Measurements from ENCODE around the gene SPTBN4. TPM values are rescaled to one million over a fixed set of nuclear protein-coding genes. Genes with fewer than 3 reads are reported as not detected.

The SPTBN4 gene
- total and polyA plus RNA-seq, 10 of the 15 experiments (the other 5 are each of a cell fraction or from before 2014, with no cell fraction given), result 0.04 to 1.1 (median 0.34) TPM; not detected in 1

DNA sequence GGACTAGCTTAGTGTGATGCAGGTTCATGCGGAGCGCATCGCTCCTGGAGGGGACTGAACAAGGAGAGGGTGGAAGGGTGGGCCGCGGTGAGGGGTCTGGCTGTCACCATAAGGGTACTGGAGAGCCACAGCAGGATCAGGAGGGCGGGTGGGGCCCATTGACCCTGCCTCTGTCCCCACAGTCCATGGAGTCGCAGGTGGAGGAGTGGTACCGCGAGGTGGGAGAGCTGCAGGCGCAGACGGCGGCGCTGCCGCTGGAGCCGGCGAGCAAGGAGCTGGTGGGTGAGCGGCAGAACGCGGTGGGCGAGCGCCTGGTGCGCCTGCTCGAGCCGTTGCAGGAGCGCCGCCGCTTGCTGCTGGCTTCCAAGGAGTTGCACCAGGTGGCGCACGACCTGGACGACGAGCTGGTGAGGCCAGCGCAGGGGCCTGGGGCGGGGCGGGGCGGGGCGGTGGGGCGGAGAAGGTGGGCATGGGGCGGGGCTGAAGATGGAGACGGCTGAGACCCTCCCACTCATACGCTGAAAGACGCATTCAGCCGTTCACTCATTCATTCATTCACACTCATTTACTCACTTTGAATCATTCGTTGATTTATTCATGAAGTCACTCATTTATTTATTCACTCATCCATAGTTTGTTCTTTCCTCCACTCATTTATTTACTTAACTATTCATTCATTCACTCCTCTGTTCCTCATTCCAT lies 82.4 kb downstream of the SPTBN4 start:
- Histone ChIP-seq H3K36me3 (ENCODE audit: control insufficient read depth in 2 of 2, insufficient read depth in 2 of 2, low read length in 1 of 2) (no peaks in the 10 kb centered on the region), H3K4me2 (ENCODE audit: control insufficient read depth, insufficient read depth) (0 out of 2 replicates have a peak overlapping the region, but pooled peaks have one; percentile 17), H3K4me1 (ENCODE audit: control insufficient read depth, insufficient read depth, low read length) (no peaks in the 10 kb centered on the region), H3K27me3 (replicated peaks in 1 of 2; ENCODE audit: control insufficient read depth in 2 of 2, insufficient read depth in 2 of 2, low read length in 1 of 2) (peaks cover 0 to 3% of the 10 kb centered on the region in 2 experiments; a peak in 1 of 4 replicates), H3K9ac (ENCODE audit: control insufficient read depth, insufficient read depth, low read length) (no peak overlapping the region), H4K20me1 (ENCODE audit: control insufficient read depth, insufficient read depth) (no peaks in the 10 kb centered on the region), H3K27ac (ENCODE audit: control insufficient read depth, insufficient read depth) (no peak overlapping the region), H3K9me3 (replicated peaks; ENCODE audit: control insufficient read depth, insufficient read depth, low read length) (no peaks in the 10 kb centered on the region), H2AFZ (ENCODE audit: control insufficient read depth, low read depth, low read length) (no peak overlapping the region), H3K79me2 (ENCODE audit: control insufficient read depth, insufficient read depth, low read length) (no peaks in the 10 kb centered on the region), H3K4me3 (no peak overlapping the region)
- intact Hi-C loops (cut with micrococcal nuclease; ENCODE audit: unreplicated experiment), result loop anchor here (1.0 kb wide), 1 partner anchor 49 kb away; no protein-coding TSS in a partner anchor
- 6% methylated on average over 29 of the region's 43 CpGs for WGBS (ENCODE audit: insufficient coverage, insufficient replicate concordance, low lambda C conversion rate, missing lambda C conversion rate)
- CTCF ChIA-PET, result interaction anchor here (0.7 to 3.7 kb wide), 17 partner anchors 9 to 271 kb away, joined by 3 to 28 read pairs (median 4); partner anchors contain the start of gene BLVRB
- RAD21 ChIA-PET (ENCODE audit: unreplicated experiment), result interaction anchor here (0.7 to 2.0 kb wide), 5 partner anchors 46 to 244 kb away, joined by 3 to 11 read pairs (median 4); no protein-coding TSS in a partner anchor
- ATAC-seq, result peak; percentile 97
- POLR2A ChIA-PET, result no interaction called here
- DNase-seq (ENCODE audit: low read depth, low spot score), result no peak
- FAIRE-seq, result peak; percentile 56
- 0 out of 2 replicates have a peak, but pooled peaks have one; percentile 63 for TF ChIP-seq ZNF24 (IDR thresholded peaks at IDR 0.05)
- TF ChIP-seq CREB1 (IDR thresholded peaks at IDR 0.05; ENCODE audit: low read depth), result peak; percentile 41; the same call in 1 of the 2 replicates
- TF ChIP-seq, protein P1, sequence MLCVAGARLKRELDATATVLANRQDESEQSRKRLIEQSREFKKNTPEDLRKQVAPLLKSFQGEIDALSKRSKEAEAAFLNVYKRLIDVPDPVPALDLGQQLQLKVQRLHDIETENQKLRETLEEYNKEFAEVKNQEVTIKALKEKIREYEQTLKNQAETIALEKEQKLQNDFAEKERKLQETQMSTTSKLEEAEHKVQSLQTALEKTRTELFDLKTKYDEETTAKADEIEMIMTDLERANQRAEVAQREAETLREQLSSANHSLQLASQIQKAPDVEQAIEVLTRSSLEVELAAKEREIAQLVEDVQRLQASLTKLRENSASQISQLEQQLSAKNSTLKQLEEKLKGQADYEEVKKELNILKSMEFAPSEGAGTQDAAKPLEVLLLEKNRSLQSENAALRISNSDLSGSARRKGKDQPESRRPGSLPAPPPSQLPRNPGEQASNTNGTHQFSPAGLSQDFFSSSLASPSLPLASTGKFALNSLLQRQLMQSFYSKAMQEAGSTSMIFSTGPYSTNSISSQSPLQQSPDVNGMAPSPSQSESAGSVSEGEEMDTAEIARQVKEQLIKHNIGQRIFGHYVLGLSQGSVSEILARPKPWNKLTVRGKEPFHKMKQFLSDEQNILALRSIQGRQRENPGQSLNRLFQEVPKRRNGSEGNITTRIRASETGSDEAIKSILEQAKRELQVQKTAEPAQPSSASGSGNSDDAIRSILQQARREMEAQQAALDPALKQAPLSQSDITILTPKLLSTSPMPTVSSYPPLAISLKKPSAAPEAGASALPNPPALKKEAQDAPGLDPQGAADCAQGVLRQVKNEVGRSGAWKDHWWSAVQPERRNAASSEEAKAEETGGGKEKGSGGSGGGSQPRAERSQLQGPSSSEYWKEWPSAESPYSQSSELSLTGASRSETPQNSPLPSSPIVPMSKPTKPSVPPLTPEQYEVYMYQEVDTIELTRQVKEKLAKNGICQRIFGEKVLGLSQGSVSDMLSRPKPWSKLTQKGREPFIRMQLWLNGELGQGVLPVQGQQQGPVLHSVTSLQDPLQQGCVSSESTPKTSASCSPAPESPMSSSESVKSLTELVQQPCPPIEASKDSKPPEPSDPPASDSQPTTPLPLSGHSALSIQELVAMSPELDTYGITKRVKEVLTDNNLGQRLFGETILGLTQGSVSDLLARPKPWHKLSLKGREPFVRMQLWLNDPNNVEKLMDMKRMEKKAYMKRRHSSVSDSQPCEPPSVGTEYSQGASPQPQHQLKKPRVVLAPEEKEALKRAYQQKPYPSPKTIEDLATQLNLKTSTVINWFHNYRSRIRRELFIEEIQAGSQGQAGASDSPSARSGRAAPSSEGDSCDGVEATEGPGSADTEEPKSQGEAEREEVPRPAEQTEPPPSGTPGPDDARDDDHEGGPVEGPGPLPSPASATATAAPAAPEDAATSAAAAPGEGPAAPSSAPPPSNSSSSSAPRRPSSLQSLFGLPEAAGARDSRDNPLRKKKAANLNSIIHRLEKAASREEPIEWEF (IDR thresholded peaks at IDR 0.05; ENCODE audit: insufficient replicate concordance, low read depth, low read length), result no peak
- peak; percentile 42; the same call in 1 of the 2 replicates for TF ChIP-seq SMC3 (IDR thresholded peaks at IDR 0.05; ENCODE audit: borderline replicate concordance, low read length)
- no peak for TF ChIP-seq NRF1 (conservative IDR thresholded peaks at IDR 0.05; ENCODE audit: low read depth, low read length)
- peak; percentile 37 for TF ChIP-seq RAD21 (IDR thresholded peaks at IDR 0.05; ENCODE audit: insufficient read depth, low read depth, low read length)
- TF ChIP-seq, protein P2, sequence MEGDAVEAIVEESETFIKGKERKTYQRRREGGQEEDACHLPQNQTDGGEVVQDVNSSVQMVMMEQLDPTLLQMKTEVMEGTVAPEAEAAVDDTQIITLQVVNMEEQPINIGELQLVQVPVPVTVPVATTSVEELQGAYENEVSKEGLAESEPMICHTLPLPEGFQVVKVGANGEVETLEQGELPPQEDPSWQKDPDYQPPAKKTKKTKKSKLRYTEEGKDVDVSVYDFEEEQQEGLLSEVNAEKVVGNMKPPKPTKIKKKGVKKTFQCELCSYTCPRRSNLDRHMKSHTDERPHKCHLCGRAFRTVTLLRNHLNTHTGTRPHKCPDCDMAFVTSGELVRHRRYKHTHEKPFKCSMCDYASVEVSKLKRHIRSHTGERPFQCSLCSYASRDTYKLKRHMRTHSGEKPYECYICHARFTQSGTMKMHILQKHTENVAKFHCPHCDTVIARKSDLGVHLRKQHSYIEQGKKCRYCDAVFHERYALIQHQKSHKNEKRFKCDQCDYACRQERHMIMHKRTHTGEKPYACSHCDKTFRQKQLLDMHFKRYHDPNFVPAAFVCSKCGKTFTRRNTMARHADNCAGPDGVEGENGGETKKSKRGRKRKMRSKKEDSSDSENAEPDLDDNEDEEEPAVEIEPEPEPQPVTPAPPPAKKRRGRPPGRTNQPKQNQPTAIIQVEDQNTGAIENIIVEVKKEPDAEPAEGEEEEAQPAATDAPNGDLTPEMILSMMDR (IDR thresholded peaks at IDR 0.05 in 2 of 3, conservative IDR thresholded peaks at IDR 0.05 in 1 of 3; ENCODE audit: control insufficient read depth in 2 of 3, extremely low read depth in 1 of 3, insufficient read depth in 1 of 3, low read depth in 3 of 3, low read length in 3 of 3), result peak in 2 of 3 experiments; percentile 53 to 63; a peak in 3 of 6 replicates
- TF ChIP-seq, protein P3, sequence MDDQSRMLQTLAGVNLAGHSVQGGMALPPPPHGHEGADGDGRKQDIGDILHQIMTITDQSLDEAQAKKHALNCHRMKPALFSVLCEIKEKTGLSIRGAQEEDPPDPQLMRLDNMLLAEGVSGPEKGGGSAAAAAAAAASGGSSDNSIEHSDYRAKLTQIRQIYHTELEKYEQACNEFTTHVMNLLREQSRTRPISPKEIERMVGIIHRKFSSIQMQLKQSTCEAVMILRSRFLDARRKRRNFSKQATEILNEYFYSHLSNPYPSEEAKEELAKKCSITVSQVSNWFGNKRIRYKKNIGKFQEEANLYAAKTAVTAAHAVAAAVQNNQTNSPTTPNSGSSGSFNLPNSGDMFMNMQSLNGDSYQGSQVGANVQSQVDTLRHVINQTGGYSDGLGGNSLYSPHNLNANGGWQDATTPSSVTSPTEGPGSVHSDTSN (IDR thresholded peaks at IDR 0.05; ENCODE audit: insufficient replicate concordance, low read depth, low read length), result no peak
- 0 out of 2 replicates have a peak, but pooled peaks have one; percentile 40 for TF ChIP-seq YY1 (IDR thresholded peaks at IDR 0.05; ENCODE audit: low read depth, low read length)
- SMC1A ChIA-PET (ENCODE audit: uncharacterized antibody, unreplicated experiment), result interaction anchor here (0.9 kb wide), 1 partner anchor 86 kb away, joined by 3 read pairs; no protein-coding TSS in a partner anchor
- in situ Hi-C loops (cut with MboI), result no loop called here
- no TSS peak for BruUV-seq (replicated peaks)
